Sigmoid colon (tissue), 7 donors: ENCODE data around the gene DUSP9. TPM values are rescaled to one million over a fixed set of nuclear protein-coding genes. Genes with fewer than 3 reads are reported as not detected.
A peak's percentile ranks its signal among the peaks of the same experiment; 100 is the strongest.

Experiments used
- DNase-seq: peaks from one replicate; pipeline ENCODE4 v3.0.0-alpha.2; 2019
- H3K27ac ChIP-seq, 4 donors: fragments of 200-600 bp; sonication (generic); one replicate each; pipeline ENCODE4 v1.5.1; 2016 to 2019; ENCODE audit warnings: mild to moderate bottlenecking in 1 of 4
- H3K27me3 ChIP-seq, 3 donors: fragments of 200-600 bp; sonication (generic); one replicate each; pipeline ENCODE4 v1.5.1; 2019; ENCODE audit warnings: mild to moderate bottlenecking in 1 of 3
- H3K36me3 ChIP-seq, 4 donors: fragments of 200-600 bp; sonication (generic); one replicate each; pipeline ENCODE4 v1.5.1; 2016 to 2019
- H3K4me1 ChIP-seq, 4 donors: fragments of 200-600 bp; sonication (generic); one replicate each; pipeline ENCODE4 v1.5.1; 2017 to 2019
- H3K4me3 ChIP-seq, 4 donors: fragments of 200-600 bp; sonication (generic); one replicate each; pipeline ENCODE4 v1.5.1; 2017 to 2019; ENCODE audit warnings: mild to moderate bottlenecking in 2 of 4, moderate library complexity in 1 of 4
- H3K9me3 ChIP-seq, 4 donors: fragments of 200-600 bp in 3 of 4; sonication (generic) in 3 of 4; one replicate each; pipeline versions ENCODE4 v1.5.1 to v1.6.1; 2013 to 2019
- CTCF ChIP-seq, 4 experiments: fragments of 450-650 bp in 3 of 4; fragments of 200-600 bp in 1 of 4; IDR thresholded peaks; one replicate each; pipeline ENCODE4 v1.5.1; 2016 to 2019; ENCODE audit warnings: antibody characterized with exemption in 4 of 4, mild to moderate bottlenecking in 3 of 4, moderate library complexity in 2 of 4
- EP300 ChIP-seq, 4 donors: sonication (generic); formaldehyde crosslinking; IDR thresholded peaks; one replicate each; pipeline ENCODE4 v1.6.1; 2017; ENCODE audit warnings: antibody characterized with exemption in 4 of 4
- POLR2A ChIP-seq, 2 donors: fragments of 450-650 bp; IDR thresholded peaks; one replicate each; pipeline ENCODE4 v1.6.1; 2016; ENCODE audit warnings: antibody characterized with exemption in 2 of 2, mild to moderate bottlenecking in 2 of 2, moderate library complexity in 2 of 2
- POLR2AphosphoS5 ChIP-seq, 4 donors: sonication (generic); formaldehyde crosslinking; IDR thresholded peaks; one replicate each; pipeline ENCODE4 v1.6.1; 2017; ENCODE audit warnings: antibody characterized with exemption in 4 of 4
- WGBS, 2 donors: extraction: QIAGEN DNeasy Blood & Tissue Kit; methylation state at CpG; one replicate each; pipeline ENCODE4 v1.1.7; 2013; 5-methylcytosine and 5-hydroxymethylcytosine counted together
- intact Hi-C: fragments of 100-400 bp; cut with DNase I; formaldehyde crosslinking; loops from one replicate; pipeline ENCODE4 v1.15.1; 2023
- polyA plus RNA-seq, 3 donors: library from polyadenylated mRNA; stranded (reverse); fragments of 200-250 nt; gene quantifications; one replicate each; pipeline ENCODE4 v1.2.3, GENCODE V29; 2013
- total RNA-seq, 4 donors: library from RNA; depleted of rRNA; stranded (reverse); fragments of >200 nt; gene quantifications; one replicate each; pipeline ENCODE4 v1.1.0, GENCODE V29; 2016
- donor health status: healthy with polysubstance abuse.
- donor health status: Bipolar disorder and iron deficiency.
- donor health status: healthy.

The DUSP9 gene
- total and polyA plus RNA-seq, 7 donors: 0.06 TPM; not detected in 6

- no peak overlapping the region for H3K27ac ChIP-seq
- no peaks in the 10 kb centered on the region for H3K9me3 ChIP-seq
- 79 to 81% methylated on average over 9 of the region's 9 CpGs for WGBS, 2 donors
- no peak overlapping the region for H3K4me3 ChIP-seq
- peaks cover 0 to 3% (median 0%) of the 10 kb centered on the region in 4 donors for H3K4me1 ChIP-seq
- DNase-seq: peak; percentile 33
- TF ChIP-seq EP300 (IDR thresholded peaks at IDR 0.05) (no peak), CTCF (IDR thresholded peaks at IDR 0.05) (no peak), POLR2AphosphoS5 (IDR thresholded peaks at IDR 0.05) (no peak), POLR2A (IDR thresholded peaks at IDR 0.05) (no peak)
- H3K27me3 ChIP-seq: peaks cover 0 to 11% (median 9%) of the 10 kb centered on the region in 3 donors
- no peaks in the 10 kb centered on the region for H3K36me3 ChIP-seq
- intact Hi-C loops: loop anchor here (2.0 to 5.0 kb wide), 2 partner anchors 41 to 111 kb away; no protein-coding TSS in a partner anchor
These were observed 18.8 kb downstream of the DUSP9 start for GRCh38 chrX:153665726-153666306.

- no peak overlapping the region for H3K4me3 ChIP-seq
These were observed 20.4 kb downstream of the DUSP9 start for GRCh38 chrX:153667281-153667955.

GRCh38 chrX:153667956-153668396 lies 21.0 kb downstream of the DUSP9 start:
- no peaks in the 10 kb centered on the region for H3K9me3 ChIP-seq
- H3K27me3 ChIP-seq: peaks cover 0 to 7% (median 0%) of the 10 kb centered on the region in 3 donors
- TF ChIP-seq EP300 (IDR thresholded peaks at IDR 0.05) (no peak), CTCF (IDR thresholded peaks at IDR 0.05) (peak; percentile 28 to 74 (median 68))
- H3K27ac ChIP-seq: peak overlapping the region; percentile 27 to 79 (median 72)
- H3K36me3 ChIP-seq: no peaks in the 10 kb centered on the region
- H3K4me3 ChIP-seq: no peak overlapping the region
- intact Hi-C loops: loop anchor here (1.0 to 5.0 kb wide), 3 partner anchors 39 to 113 kb away; no protein-coding TSS in a partner anchor
- 19 to 22% methylated on average over 14 of the region's 14 CpGs for WGBS, 2 donors
- peaks cover 0 to 3% (median 0%) of the 10 kb centered on the region in 4 donors for H3K4me1 ChIP-seq
- peak; percentile 94 for DNase-seq

More at GRCh38 chrX:153667281-153667955, 20.4 kb downstream of the DUSP9 start:
- Histone ChIP-seq H3K27me3 (peaks cover 0 to 9% (median 0%) of the 10 kb centered on the region in 3 donors), H3K36me3 (no peaks in the 10 kb centered on the region), H3K27ac (no peak overlapping the region), H3K9me3 (no peaks in the 10 kb centered on the region), H3K4me1 (peaks cover 0 to 3% (median 0%) of the 10 kb centered on the region in 4 donors)
- WGBS, 2 donors: 69 to 72% methylated on average over 11 of the region's 11 CpGs
- DNase-seq: peak; percentile 57
- TF ChIP-seq EP300 (IDR thresholded peaks at IDR 0.05) (no peak), POLR2AphosphoS5 (IDR thresholded peaks at IDR 0.05) (no peak), CTCF (IDR thresholded peaks at IDR 0.05) (no peak), POLR2A (IDR thresholded peaks at IDR 0.05) (no peak)
- intact Hi-C loops: loop anchor here (2.0 to 5.0 kb wide), 2 partner anchors 40 to 113 kb away; no protein-coding TSS in a partner anchor

GRCh38 chrX:153668423-153669173 lies 21.6 kb downstream of the DUSP9 start:
- no peaks in the 10 kb centered on the region for H3K36me3 ChIP-seq
- TF ChIP-seq EP300 (IDR thresholded peaks at IDR 0.05) (no peak), POLR2A (IDR thresholded peaks at IDR 0.05) (no peak), CTCF (IDR thresholded peaks at IDR 0.05) (no peak), POLR2AphosphoS5 (IDR thresholded peaks at IDR 0.05) (no peak)
- intact Hi-C loops: loop anchor here (1.0 to 5.0 kb wide), 2 partner anchors 39 to 58 kb away; no protein-coding TSS in a partner anchor
- DNase-seq: peak; percentile 57
- peaks cover 0 to under 1% (median 0%) of the 10 kb centered on the region in 3 donors for H3K27me3 ChIP-seq
- no peak overlapping the region for H3K4me3 ChIP-seq
- H3K9me3 ChIP-seq: no peaks in the 10 kb centered on the region
- 87 to 88% methylated on average over 11 of the region's 11 CpGs for WGBS, 2 donors
- peaks cover 0 to 3% (median 0%) of the 10 kb centered on the region in 4 donors for H3K4me1 ChIP-seq
- peak overlapping the region; percentile 27 to 79 (median 72) for H3K27ac ChIP-seq
